GM19372 (cell line): ENCODE measurements around the gene RAPGEF2.
"Not testable (repeated sequence)": the region's sequence is repeated elsewhere in the genome, so short reads cannot be mapped to it uniquely, and the experiment has no call there.

Experiments
- ATAC-seq: cut with Tn5 transposase; IDR thresholded peaks from one replicate; pipeline ENCODE4 v1.9.1; 2021; ENCODE audit warnings: mild to moderate bottlenecking, low read depth, moderate library complexity; ENCODE audit not compliant: unreplicated experiment

Gene RAPGEF2

DNA sequence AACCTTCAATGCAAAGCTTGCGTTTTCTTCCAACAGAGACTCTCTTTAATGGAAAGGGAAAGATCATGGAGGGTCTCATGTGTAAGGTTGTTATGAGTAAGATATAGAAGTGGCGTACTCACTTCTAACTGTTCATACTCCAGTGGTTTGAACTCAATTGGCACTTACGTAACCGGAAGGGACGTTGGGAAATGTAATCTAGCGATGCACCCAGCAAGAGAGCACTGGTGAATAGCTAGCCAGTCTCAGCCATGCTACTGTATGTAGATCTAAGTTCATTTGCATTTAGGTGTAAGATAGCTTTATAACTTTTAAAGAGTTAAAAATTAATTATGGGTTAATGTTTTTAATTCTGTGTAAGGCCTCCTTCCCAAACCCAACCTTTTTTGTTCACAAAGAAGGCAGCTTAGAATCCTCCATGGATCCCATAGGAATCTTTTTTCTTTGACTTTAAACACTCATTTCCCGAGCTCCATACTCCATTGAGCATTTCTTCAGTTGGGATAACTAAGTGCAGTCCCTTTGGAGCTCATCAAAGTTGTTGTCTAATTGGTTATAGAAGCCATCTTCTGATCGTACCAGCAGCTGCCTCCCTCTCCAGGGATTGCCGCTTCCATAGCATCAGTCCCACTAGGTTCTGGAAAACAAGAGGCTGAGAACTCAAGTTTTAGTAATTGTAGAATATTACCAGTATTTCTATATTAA is 191.1 kb downstream of the RAPGEF2 start:
- ATAC-seq: no peak

GRCh38 chr4:159296061-159296460 is 193.2 kb downstream of the RAPGEF2 start:
- no peak for ATAC-seq

DNA sequence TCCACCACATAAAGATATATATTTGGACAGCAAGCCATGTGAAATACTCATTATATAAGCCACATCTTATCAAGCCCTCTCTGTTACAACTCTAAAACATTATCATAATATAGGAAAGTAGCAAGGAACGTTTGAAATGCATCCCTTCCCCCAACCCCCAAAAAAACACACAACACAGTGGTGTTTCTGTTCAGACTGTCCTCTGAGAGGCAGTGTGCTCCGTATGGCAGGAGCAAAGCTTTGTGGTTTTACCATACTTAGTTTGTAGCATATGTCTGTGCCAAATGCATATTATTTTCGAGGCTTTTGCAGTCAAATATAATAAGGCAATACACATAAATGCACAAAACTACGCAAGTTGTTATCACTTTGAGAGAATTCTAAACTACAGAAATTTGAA is 194.2 kb downstream of the RAPGEF2 start:
- no peak for ATAC-seq

DNA sequence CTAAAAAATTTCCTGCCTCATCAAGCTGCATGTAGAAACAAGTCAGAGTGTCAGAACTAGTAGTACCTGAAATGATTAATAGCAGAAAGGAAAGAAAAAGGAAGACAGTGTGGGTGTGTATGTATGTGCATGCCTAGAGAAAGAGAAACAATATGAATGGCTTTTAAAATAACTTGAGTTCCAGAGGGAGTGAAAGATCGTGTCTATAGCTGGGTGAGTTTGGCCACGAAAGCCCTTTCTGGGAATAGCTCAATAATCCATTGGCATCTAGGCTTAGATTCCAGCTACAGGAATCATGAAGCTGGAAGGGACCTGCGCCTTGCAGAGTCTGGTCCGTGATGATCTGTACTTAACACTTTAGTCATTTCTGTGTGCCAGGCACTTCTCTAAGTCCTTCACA is 195.6 kb downstream of the RAPGEF2 start:
- ATAC-seq: peak; percentile 59

DNA sequence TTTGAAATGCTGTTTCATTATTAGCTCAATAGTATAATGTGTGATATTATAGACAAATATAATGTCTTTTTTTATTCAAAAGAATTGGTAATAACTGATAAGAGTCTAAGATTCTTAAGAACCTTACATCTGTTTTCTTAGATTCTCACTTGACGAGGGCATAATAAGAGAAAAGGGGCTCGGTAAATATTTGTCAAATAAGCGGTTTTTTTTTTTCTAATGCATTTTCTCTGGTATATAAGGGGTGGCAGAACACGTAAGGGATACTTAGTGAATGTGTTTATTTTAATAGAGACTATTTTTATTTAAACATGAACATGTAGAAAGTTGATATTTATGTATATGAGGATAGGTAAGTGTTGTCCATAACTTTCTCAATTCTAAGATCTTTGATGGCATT is 200.6 kb downstream of the RAPGEF2 start:
- ATAC-seq: no peak

- no peak for ATAC-seq
Measured at GRCh38 chr4:159305129-159305528, 202.2 kb downstream of the RAPGEF2 start.

DNA sequence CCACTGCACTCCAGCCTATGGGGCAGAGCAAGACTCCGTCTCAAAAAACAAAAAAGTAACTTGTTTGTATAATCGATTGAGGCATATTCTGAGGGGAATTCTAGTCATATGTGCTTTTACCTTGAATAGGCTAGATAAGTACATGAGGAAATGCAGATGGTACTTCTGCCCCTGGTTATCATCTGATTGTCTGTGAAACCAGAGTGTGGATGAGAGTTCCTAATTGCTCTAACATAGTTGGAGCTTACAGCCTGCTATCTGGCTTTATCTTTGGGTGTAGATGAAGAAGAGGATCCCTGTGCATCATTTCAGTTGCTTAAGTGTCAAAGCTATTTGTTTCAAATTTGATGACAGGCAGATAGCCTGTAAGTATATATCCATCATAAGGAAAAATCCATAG is 205.1 kb downstream of the RAPGEF2 start:
- no peak for ATAC-seq

DNA sequence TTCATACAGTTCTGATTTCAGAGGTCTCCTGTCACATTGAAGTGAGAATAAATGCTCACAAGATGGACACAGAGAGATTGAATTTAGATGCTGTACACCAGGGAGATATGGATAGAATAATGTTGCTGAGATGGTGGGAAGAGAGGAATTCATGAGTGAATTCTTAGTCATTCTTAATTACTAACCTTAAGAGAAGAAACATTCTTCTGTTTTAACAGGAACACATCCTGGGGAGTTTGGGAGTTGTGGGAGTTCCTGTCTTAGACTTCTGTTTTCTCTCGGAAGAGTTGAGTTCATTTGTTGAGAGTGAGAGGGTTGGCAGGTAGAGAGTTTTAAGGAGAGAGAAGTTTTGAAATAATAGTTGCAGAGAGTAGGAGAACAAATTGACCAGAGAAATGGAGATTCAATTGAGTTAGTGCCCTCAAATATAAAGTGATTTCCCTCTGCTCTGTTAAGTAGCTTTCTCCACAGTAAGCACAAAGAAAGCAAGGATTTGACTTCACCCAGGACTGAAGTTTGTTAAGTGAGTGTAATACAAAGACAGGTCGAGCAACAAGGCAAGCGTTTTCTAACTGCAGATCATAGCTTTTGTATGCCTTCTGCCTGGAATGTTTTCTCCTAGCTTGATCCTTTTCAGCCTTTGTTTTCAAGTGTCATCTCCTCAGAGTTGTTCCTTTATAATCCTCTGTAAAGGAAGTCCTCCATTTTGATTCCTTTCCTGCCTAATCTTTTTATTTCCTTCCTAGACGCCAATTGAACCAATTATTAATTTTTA is 205.9 kb downstream of the RAPGEF2 start:
- ATAC-seq: no peak

GRCh38 chr4:159312236-159312635 is 209.4 kb downstream of the RAPGEF2 start:
- no peak for ATAC-seq

DNA sequence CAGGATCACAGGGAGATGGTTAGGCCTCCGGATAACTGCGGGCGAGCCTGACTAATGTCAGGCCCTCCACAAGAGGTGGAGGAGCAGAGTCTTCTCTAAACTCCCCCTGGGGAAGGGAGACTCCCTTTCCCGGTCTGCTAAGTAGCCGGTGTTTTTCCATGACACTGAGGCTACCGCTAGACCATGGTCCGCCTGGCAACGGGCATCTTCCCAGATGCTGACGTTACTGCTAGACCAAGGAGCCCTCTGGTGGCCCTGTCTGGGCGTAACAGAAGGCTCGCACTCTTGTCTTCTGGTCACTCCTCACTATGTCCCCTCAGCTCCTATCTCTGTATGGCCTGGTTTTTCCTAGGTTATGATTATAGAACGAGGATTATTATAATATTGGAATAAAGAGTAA is 213.0 kb downstream of the RAPGEF2 start:
- not testable (repeated sequence) for ATAC-seq

- no peak for ATAC-seq
Measured at GRCh38 chr4:159317203-159317602, 214.3 kb downstream of the RAPGEF2 start.

- ATAC-seq: no peak
Measured at GRCh38 chr4:159319027-159319426, 216.1 kb downstream of the RAPGEF2 start.

DNA sequence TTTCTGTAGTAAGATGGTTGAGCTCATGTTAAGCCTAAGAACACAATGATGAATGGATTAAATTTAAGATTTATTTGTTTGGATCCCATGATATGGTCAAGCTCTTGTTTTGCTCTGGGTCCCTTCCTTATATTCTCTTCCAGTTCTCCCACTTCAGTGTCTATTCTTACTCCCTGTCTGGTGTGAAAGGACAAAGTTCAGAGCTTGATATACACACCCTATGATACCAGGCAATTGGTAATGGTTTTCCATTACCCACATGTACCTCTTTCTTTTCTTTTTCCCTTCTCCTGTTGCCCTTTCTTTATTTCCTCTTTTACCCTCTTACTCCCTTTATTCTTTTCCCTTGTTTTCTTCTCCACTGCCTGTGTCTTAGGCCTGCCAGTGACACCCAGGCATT is 223.6 kb downstream of the RAPGEF2 start:
- no peak for ATAC-seq

GRCh38 chr4:159328766-159329165 is 225.9 kb downstream of the RAPGEF2 start:
- no peak for ATAC-seq

- ATAC-seq: no peak
Measured at GRCh38 chr4:159334461-159334860, 231.6 kb downstream of the RAPGEF2 start.

DNA sequence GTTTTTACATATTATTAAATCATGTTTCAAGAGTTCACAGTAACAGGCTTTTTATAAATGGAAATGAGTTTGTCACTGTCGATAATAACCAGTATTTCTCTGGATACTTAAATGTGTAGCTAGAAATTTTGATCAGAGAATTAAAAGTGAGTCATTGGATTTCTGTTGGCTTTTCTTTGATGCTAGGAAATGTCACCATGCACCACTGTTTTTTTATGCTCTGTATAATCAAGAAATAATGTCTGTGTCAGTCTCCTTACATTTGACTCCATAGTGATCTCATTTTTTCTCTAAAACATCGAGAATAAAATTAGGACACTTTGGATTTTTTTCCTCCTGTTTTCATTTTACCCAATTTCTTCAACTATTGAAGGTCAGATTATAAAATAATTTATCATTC is 234.2 kb downstream of the RAPGEF2 start:
- no peak for ATAC-seq

DNA sequence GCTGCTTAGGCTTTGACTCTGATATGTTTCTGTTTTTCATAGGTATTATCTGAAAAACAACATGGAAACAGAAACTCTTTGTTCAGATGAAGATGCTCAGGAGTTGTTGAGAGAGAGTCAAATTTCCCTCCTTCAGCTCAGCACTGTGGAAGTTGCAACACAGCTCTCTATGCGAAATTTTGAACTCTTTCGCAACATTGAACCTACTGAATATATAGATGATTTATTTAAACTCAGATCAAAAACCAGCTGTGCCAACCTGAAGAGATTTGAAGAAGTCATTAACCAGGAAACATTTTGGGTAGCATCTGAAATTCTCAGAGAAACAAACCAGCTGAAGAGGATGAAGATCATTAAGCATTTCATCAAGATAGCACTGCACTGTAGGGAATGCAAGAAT is 238.6 kb downstream of the RAPGEF2 start:
- no peak for ATAC-seq

DNA sequence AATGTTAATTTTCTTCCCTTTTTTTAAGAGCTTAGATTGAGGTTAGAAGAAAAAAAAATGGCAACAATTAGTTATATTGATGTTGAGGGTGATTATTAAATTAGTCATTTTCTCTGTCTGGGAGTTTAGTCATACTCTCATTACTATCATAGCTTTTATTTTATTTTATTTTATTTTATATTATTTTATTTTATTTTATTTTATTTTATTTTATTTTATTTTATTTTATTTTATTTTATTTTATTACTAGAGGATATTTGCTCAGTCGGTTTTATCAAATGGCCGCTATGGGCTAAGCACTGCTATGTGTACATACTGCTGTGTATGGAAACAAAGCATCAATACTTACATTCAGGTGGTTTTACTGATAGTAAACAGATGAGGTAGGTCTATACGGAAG is 239.5 kb downstream of the RAPGEF2 start:
- ATAC-seq: no peak

DNA sequence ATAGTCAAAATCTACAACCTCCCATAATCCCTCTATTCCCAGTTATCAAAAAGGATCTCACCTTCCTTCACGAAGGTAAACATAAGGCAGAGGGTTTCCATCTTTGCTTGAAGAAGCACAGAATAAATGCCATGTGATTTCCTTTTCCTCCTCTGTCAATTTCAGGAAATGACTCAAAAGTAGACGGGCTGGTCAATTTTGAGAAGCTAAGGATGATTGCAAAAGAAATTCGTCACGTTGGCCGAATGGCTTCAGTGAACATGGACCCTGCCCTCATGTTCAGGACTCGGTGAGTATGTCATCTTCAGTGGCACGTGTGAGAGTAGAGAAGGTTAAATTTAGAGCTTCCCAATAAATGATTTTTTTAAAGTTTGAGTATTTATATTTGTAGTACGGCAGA is 240.2 kb downstream of the RAPGEF2 start:
- ATAC-seq: no peak

GRCh38 chr4:159344877-159345276 is 242.0 kb downstream of the RAPGEF2 start:
- ATAC-seq: no peak

DNA sequence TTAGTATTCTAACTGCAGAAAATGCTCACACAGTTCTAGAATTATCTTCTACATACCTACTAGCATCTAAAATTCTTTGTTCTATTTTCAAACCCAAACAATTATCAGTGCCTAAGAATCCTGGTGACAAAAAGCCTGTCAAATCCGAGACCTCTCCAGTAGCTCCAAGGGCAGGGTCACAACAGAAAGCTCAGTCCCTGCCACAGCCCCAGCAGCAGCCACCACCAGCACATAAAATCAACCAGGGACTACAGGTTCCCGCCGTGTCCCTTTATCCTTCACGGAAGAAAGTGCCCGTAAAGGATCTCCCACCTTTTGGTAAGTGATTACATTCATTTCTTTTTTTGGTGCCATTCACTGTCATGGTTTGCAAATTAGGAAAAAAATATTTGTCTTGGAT is 243.8 kb downstream of the RAPGEF2 start:
- ATAC-seq: no peak

DNA sequence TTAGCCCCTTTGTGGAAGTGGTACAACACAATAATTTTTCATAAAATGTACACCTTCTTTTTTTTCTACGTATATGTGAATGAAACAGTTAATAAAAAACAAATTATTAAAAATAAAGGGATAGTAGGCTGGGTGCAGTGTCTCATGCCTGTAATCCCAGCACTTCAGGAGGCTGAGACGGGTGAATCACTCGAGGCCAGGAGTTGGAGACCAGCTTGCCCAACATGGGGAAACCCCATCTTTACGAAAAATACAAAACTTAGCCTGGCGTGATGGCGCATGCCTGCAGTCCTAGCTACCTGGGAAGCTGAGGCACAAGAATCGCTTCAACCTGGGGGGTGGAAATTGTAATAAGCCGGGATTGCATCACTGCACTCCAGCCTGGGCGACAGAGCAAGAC is 244.9 kb downstream of the RAPGEF2 start:
- ATAC-seq: no peak
